GM21515 (cell line): ENCODE measurements around the gene PLA2G4B.

Experiments used
- ATAC-seq: cut with Tn5 transposase; IDR thresholded peaks from one replicate; pipeline ENCODE4 v1.9.1; 2021; ENCODE audit not compliant: unreplicated experiment

The PLA2G4B gene

DNA sequence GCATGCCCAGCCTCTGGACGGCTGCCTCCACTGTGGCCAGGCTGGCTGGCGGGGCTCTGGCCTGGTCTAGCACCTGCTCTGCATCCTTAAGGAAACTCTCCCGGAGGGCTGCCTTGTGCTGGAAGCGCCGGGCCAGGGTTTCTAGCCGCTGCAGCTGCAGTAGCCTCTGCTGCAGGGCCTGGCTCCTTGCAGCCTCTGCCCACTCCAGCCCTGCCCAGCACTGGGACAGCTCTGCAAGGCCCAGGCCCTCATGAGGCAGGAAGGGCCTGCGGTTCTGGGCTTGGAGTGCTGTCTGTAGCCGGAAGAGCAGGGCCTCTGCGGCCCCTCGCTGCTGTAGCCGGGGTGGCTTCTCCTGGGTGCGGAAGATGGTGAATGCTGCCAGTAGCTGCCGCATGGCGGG lies 47.2 kb downstream of the PLA2G4B start:
- no peak for ATAC-seq

DNA sequence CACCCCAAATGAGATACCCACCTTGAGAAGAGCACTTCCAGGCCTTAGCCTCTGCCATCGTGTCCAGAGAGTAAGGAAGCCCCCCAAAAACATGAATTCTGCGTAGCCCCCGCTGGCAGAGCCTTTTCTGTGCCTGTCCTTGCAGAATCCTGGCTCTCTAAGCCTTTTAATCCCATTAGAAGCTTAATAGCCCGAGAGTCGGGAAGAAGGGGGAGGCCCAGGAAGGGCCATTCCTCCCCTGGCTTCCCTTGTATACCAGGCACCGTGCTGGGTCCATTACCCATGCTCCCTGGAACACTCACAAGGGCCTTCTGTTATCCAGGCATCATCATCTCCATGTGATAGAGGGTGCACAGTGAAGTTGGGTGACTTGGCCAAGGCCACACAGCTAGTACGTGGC lies 48.1 kb downstream of the PLA2G4B start:
- no peak for ATAC-seq

DNA sequence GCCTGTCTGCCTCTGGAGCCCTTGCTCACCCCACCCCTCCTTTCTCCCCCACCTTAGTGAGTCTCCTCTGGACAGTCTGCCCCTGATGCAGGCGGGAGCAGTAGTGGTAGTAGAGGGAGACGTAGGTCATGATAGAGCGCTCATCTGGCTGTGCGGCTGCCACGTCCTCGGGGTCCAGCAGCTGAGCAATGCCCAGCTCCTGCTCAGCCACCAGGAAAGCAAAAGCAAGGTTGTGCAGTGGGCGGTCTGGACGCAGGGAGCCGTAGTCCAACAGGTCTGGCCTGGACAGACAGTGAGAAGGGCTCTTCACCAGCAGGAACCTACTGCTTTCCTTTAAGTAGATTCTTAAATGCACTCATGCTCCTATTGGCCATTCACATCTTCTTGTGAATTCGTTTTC lies 48.5 kb downstream of the PLA2G4B start:
- ATAC-seq = no peak

DNA sequence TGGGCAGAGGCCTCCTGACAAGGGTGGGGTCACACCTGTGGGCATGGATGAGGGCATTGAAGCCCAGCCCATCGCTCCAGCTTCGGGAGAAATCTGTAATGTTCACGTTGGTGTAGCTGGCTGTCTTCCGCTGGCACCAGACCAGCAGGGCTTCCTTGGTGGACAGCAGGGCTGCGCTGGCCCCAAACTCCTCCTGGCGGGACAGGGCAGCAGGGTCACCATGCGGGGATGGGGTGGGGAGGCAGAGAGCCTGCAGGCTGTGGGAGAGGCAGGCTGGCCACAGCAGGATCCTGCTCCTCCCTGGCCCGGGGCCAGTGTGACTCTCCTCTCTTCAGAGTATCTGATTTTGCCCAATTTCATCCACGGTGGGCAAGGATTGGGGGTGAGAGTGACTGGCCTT lies 49.2 kb downstream of the PLA2G4B start:
- ATAC-seq = no peak

DNA sequence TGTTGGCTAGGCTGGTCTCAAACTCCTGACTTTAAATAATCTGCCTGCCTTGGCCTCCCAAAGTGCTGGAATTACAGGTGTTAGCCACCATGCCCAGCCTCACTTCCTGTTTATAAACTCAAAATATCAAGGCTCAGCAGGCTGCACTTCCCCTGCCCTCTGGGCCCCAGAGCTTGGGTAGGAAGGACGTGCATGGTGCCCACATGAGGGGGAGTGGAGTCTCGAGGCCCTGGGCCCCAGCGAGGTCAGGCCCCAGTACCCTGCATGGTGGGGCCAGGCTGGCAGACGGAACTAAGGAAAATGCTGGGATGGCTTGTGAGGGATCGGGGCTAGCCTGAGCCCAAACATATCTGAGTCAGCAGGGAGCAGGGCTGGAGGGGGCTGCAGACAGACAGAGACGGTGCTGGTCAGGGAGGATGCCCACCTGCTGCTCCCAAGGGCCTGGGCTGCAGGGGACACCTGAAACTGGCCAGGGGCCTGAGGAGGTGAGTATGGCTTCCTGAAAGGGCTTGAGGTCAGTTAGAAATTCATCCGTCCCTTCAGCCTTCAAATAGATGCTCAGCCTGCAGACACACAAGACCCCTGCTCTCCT lies 50.1 kb downstream of the PLA2G4B start:
- no peak for ATAC-seq

DNA sequence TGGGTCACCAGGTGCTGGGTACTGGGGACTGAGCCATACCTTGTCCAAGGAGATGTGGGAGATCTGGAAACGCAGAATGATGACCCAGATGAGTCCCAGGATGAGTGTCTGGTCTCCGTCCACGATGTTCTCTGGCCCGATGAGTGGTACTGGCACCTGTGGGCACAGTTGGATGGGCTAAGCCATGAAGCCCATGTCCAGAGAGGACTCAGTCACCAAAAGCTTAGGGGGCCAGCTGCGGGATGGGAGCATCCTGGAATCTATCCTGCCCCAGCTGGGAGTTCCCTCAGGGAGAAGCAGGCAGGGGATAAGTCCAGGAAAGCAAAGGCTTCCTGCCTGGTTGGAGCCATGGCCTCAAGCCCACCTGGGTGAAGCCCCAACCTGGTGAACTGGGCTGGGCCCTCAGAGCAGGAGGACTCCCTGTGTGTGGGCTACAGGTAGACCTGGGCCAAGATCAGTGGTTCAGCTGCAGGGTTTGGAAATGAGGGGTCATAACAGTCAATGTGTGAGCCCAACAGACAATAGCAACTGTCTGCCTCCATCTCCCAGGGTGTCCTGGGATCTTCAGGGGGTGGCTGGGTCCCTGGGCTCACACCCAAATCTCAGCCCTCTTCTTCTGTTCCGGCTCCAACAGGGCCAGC lies 51.5 kb downstream of the PLA2G4B start:
- no peak for ATAC-seq

DNA sequence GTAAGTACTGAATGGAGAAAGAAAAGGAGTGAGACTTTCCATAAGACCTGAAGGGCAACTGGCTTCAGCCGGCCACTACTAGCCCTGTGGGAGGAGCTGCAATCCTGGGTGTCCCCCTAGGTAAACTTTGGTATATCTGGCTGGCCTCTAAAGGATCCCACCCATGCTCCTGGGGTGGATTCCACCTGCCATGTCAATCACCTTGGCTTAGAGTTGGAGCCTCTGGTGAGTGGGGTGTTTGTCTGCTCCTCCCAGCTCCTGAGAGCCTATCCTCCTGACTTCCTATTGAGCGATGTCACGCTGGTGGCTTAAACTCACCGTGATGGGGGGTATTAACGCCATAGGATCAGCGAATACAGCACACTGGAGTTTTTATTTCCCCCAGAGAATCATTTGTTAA lies 52.6 kb downstream of the PLA2G4B start:
- no peak for ATAC-seq

DNA sequence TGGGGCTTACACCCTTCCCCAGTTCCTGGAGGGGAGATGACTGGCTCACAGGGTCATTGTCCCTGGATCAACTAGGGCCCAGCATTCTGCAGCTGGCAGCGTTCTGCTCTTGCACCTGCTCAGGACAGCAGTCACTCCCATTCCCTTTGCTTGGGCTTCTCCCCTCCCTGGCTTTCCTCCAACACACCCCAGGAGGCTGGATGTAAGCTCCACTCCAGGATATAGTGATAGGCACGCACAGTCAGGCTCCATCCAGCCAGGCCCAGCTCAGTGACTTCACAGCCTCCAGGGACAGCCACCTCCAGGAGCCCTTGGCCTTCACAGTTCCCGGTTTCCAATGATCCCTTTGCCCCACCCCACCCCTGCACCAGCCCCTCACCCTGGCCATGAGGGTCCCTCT lies 53.3 kb downstream of the PLA2G4B start:
- ATAC-seq = no peak

DNA sequence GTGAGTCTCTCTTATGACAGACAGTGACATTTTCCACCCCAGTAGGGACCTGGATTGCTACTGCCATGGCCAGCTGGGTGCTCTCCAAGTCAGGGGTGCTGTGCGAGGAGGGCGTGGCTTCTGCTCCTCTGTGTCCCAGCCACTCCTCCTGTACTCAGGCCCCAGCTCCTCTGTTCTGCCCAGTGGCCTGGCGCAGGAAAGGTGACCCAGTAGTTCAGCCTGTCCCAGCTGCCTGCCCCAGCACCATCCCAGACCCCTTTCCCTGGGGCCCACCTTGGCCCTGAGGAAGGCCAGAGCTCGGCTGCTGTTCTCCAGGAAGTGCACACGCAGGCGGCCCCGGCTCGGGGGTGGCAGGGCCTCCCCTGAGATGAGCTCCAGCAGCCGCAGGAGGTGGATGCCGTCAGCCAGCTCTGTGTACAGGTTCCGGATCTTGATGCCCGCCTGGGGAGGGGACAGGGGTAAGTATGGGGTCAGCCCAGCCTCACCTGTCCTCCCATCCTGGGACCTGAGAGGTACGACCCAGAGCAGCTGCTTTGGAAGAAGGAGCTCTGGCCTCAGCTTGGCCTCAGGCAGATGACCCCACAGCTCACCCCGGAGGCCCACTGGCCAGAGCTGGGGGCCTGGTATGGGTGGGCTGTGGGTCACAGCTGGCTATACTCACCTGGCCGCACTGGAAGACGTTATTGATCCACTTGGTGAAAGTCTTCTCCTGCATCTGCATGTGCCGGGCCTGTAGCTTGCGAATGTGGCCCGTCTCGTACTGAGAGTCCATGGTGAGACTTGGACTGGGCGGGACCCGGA lies 54.2 kb downstream of the PLA2G4B start:
- ATAC-seq = no peak

DNA sequence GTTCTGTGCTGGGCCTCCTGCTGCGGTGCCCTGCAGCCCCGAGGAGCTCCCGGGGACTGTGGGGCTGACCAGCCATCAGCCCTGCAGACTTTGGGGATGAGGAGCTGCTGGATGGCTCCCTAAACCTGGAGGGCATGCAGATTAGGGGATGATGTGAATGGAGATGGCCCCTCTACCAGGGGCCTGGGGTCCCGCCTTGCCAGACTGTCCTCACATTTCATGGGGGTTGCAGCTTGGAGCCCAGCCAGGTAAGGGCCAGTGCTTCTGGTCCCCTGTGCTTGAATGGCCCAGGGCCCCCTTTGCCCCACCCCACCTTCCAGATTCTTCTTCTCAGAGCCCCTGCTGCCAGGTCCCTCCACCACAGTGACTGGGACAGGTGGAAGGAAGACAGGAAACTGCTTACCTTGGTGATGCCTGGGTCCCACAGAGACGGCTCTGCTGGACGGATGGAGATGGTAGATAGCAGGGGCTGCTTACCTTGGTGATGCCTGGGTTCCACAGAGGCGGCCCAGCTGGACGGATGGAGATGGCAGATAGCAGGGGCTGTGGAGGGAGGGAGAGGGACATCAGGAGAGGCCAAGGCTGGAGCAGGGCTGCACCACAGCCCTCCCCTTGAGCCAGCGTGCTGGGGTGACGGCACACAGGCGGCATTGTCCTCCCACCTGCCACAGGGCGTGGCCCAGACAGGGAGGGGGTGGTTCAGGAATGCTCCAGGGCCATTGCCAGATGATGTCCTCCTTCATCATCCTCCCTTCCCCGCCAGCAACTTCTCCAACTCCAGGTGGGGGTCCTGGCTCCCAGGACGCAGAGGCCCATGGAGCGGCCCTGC lies 55.0 kb downstream of the PLA2G4B start, which contains the start of gene SPTBN5:
Gene SPTBN5, minus strand, starts transcription at position 632 of the 829 bp plus-strand sequence. Its CDS starts 556 bp downstream, at position 76.
- no peak for ATAC-seq

DNA sequence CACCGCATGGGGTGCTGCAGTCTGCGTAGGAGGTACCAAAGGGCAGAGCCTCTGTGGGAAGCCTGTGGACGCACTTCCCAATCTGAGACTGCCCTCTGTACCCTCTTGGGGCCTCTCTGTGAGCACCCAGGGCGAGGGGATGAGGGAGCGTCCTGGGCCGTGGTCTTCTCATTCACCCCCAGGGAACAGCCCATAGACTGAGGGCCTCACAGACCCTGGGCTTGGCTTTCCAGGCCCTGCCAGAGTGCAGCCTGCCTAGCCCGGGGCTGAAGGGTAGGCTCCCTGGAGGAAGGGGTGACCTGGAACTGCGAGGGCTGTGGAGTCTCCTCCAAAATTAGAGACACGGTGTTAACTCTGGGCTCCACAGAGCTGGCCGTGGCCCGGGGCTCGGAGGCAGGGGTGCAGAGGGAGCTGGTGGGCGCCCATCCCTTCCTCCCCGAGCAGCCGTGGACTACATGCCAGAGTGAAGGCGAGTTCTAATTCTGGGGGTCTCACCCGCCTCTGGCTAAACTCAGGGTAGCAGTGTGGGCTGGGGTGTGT lies 55.7 kb downstream of the PLA2G4B start:
- peak; percentile 16 for ATAC-seq

DNA sequence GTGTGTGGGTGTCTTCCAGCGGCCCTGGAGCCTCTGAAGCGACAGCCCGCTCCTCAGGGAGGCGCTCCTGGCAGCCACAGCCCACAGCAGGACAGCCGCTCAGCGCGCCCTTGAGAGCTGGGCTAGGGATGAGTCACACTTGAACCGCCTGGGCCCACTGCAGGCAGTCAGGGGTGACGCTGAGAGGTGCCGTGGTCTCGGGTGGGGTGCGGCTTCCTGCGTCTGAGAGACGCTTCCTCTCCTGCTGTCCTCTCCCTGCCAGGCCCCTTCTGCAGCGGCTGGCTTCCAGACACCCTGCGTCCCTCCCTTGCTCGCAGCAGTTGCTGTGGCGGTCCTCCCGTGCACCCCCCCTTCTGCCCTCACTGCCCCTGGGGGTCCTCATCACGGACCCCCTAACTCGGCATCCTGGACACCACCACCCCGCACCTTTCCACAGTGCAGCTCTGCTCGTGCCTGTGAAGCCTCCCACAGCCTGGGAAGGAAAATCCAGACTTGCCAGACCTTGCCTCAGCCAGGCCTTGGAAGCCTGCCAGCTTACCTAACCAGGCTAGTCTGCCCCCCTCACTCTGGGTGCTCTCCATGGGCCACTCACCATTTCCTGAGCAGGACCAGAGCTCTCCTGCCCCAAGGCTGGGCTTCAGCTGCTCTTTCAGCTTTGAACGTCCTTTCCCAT lies 56.3 kb downstream of the PLA2G4B start:
- ATAC-seq = peak; percentile 82

DNA sequence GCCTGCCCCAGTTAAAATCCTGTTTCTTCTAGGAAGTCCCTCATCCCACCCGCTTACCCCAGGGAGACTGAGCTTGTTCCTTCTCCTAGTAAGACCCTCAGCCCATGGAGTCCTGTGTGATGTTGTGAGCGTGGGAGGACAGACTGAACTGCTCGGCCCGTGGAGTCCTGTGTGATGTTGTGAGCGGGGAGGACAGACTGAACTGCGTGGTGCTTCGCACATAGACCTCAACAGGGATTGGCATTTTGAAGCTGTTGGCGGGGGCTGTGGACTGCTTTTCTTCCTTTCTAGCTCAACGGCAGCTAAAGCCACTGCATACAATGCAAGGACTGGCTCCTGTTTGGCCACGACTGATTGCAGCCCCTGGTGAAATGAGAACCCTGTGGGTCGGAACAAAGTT lies 56.8 kb downstream of the PLA2G4B start:
- no peak for ATAC-seq

DNA sequence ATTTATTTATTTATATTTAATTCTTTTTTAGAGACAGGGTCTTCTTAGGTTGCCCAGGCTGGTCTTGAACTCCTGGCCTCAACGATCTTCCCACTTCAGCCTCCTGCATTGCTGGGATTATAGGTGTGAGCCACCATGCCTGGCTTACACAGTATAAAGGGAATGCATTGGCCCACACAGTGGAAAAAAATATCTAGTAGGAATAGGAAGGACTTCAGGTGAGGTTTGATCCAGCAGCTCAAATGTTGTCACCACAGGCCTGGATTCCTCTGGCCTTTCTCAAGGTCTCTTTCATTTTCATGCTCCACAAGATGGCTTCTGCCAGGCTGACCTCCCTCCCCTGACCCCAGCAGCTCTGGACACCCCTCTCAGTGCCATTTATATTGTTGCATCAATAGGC lies 57.3 kb downstream of the PLA2G4B start:
- no peak for ATAC-seq

DNA sequence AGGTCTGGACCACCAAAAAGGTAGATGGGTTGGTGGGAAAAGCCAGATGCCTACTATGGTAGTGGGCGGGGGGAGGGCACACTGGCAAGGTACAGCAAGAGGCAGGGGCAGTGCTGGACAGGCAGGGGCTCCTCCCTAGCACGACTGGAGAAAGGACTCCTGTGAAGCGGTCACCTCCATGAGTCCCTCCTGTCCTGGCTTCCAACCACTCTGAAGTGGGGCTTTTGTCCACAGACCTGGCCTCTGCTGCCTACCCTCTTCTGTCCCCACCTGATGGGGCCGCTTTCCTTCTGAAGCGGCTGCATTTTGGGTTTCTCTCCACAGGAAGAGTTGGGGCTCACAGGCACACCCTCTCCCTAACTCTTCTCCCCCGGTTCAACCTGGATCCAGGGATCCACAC lies 57.9 kb downstream of the PLA2G4B start:
- no peak for ATAC-seq

DNA sequence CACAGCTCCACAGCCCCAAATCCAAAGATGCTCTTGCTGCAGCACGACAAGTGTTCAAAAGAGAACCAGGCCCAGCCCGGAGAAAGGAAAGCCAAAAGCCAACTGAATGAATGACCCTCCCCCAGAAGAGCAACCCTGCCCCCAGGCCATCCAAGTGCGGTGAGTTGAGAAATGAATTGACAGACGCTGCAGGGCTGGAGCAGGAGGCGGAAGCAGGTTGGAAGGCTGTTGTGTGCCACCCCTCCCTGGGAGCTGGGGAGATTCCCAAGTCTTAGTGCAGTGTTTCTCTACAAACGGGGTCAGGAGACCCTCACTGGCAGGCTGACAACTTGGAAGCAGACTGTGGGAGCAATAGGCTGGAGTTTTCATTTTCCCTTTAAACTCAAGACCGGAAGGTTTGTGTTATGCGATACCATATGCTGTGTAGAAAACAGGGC lies 58.7 kb downstream of the PLA2G4B start:
- no peak for ATAC-seq
